GM21515 (cell line): ENCODE data around the gene FZD7.

ENCODE experiments used
- ATAC-seq: cut with Tn5 transposase; IDR thresholded peaks from one replicate; pipeline ENCODE4 v1.9.1; 2021; ENCODE audit not compliant: unreplicated experiment

FZD7 gene

DNA sequence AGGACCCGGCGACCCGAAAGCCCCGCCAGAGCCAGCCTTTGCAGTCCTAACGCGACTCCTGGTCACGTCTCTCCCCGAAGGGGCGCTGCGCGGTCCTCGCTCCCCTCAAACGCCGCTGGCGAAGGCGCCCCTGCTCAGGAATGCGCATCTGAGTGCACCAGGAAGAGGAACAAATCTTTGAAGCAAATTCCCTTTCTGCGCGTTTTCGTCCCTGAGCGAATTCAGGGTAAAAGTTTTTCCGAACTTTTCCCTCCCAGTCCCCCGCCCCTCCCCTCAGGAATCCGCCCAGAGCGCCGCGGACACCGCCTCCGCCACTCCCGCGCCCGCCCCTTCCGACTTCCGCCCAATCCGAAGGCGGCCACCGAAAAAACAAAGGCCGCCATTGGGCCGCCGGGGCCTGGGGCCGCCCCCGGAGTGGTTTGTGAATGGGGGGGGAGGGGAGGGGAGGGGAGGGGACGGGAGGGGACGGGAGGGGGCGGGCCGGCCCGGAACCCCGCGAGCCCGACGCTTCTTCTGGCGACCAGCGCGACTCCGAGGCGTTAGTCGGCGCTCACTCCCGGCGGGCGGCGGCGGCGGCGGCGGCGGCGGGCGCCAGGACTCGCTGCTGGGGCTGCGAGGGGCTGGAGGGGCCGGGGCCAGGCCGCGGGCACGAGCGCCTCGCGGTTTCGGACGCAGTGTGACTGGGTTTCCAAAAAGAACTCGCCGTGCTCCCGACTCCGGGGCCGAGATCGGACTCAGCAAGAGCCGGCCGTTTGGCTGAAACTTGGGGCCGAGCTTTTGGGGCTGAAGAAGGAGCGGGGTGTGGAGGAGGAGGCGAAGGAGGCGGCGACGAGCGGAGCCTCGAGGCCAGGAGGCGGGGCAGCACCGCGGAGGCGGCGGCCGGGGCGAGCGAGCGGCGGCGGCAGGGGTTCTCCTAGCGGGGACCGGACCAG is at the start of gene FZD7:
Gene FZD7 (plus strand): TSS at position 539 of the 932 bp plus-strand sequence. CDS start 793 bp downstream, outside the sequence.
- ATAC-seq: peak; percentile 81

DNA sequence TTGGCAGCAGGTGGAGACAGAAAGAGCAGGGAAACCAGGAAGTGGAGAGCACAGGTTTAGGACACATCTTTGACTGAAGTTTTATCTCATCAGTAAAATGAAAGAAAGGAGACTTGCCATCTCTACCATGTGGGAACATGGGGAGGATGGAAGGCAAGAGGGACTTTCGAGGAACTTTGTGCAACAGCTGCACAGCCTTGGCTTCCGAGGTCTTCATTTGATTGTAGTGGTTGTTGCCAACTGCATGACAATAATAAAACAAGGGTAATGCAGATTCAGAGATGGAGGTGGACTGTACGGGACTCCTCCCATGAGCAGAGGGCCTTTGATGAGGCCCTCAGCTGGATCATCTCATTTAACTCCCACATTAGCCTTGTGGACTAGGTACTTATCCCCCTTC is 49.3 kb upstream of the FZD7 start:
- ATAC-seq: no peak

GRCh38 chr2:201984800-201985525 is 48.7 kb upstream of the FZD7 start:
- ATAC-seq: no peak

- ATAC-seq: no peak
These were observed 47.8 kb upstream of the FZD7 start for GRCh38 chr2:201985728-201986462.

DNA sequence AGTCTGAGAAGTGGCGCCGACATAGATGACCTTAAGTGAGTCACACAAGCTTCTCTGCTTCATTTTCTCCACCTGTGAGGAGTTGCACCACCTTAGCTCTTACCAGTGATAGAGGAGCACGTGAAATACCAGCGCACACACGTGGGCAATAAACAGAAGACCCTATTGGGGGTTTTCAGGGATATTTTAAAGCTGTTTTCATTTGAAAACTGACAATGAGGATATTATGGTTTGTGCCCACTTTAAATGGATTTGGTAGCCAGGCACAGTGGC is 47.3 kb upstream of the FZD7 start:
- no peak for ATAC-seq

GRCh38 chr2:201987426-201987825 is 46.2 kb upstream of the FZD7 start:
- no peak for ATAC-seq

GRCh38 chr2:201990069-201990468 is 43.6 kb upstream of the FZD7 start:
- no peak for ATAC-seq

GRCh38 chr2:201992960-201993359 is 40.7 kb upstream of the FZD7 start:
- ATAC-seq: no peak

- ATAC-seq: no peak
These were observed 38.5 kb upstream of the FZD7 start for GRCh38 chr2:201994973-201995638.

DNA sequence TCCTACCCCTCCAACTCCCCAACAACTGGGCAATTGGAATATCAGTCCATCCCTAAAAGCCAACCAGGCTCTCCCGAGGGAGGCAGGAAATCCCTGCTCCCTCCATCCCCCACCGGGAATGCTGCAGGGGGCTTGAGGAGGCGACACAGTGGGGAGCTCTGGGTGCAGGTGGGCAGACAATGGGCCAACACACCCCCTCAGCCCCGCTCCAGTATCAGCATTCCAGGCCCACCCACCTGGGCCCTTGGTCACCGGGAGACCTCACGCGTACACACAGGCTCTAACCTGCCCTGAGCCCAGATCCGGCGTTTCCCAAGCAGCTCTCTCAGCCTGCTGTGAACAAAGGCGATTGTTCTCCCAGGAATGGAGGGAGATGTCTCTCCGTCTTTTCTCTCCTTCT is 37.6 kb upstream of the FZD7 start:
- no peak for ATAC-seq

- no peak for ATAC-seq
These were observed 36.9 kb upstream of the FZD7 start for GRCh38 chr2:201996679-201997314.

DNA sequence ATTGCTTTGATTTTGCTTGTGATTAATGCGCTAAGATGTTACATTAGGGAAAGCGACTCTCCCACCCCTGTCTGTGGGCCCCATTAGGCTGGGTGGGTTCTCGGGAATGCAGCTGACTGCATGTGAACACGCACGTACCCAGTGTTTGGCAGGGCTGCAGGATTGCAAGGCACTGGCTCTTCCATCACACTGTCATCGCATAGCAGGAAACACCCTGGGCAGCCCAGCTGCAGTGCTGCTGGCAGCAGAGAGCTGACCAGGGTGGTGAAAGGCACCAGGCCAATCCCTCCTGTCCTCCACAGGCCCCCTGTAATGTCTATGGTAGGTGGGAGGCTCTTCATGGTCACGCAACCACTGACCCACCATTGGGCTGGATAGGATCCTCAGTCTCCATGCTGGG is 34.4 kb upstream of the FZD7 start:
- no peak for ATAC-seq

DNA sequence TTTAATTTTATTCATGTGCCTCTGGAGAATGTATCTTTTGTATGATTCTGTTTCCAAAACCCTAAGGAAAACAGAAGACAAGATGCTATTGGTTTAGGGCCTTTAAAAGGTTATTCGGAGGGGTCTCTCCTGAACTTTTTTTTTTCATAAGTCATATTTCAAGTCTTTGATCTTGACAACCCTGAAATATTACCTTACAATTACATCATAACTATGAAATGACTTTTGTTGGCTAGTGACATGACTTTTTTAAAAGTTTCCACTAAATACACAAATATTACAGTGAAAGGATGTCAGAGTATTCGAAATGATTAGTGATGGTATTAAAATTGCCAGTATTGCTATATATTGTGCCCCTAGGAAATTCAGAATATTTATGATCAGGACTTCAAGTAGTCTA is 31.8 kb upstream of the FZD7 start:
- ATAC-seq: no peak

- no peak for ATAC-seq
These were observed 31.3 kb upstream of the FZD7 start for GRCh38 chr2:202002381-202002780.

- ATAC-seq: no peak
These were observed 28.3 kb upstream of the FZD7 start for GRCh38 chr2:202005272-202005887.

DNA sequence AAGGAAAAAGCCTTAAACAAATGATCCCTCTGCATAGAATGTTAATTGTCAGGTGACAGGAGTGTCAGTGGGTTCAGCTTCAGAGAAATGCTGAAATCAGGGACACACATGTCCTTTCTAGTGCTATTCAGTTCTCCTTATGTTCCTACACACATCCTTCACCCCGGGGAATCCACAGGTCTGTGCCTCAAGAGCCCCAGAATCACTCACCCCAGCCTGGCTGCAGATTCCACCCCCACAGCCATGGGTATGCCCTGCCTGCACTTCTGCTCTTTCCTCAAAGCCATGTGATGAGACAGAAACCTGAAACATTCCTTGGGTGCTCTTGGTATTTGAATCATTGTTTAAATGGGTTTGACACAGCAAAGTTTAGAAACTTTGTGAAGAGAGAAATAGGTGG is 27.4 kb upstream of the FZD7 start:
- no peak for ATAC-seq

- ATAC-seq: no peak
These were observed 26.4 kb upstream of the FZD7 start for GRCh38 chr2:202007015-202007982.

DNA sequence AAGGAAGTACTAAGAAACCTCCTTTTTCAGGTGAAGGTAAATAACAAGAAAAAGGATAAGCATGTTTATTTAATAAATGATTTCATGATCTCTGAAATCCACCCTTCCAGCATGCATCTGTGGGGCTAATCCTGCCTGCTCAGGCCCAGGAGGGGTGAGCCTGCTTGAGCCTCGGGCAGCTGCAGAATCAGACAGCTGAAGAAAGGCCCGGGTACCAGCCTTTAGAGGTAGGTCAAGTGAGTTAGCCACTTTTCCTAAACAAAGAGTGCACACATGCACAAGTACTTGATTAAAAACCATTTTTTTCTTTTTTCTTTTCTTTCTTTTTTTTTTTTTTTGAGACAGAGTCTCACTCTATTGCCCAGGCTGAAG is 25.7 kb upstream of the FZD7 start:
- no peak for ATAC-seq

DNA sequence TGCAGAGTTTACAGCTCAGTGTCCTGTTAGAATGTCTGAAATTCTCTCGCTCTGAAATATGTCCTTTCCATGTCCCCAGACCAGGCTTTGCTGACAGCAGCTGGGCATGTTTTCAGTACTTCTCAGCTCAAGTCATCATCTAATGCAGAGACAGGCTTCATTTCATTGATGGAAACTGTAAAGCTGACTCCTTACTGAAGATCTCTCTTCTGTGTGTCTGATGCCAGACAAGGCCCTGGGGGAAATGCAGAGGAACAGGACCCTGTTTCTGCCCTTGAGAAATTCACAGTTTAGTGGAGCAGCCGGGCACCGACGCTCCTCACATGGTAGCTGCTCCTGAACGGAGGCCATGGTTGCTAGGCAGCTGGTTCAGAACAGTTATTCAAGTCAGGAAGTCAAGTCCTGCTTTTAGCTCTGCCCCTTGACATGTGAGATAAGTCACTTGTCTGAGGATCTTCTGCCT is 24.6 kb upstream of the FZD7 start:
- ATAC-seq: no peak
